H4 (cell line): Measurements from ENCODE around the gene MYLK. TPM values are rescaled to one million over a fixed set of nuclear protein-coding genes. Genes with fewer than 3 reads are reported as not detected.
A peak's percentile ranks its signal among the peaks of the same experiment; 100 is the strongest.
"Not testable (repeated sequence)": the region's sequence is repeated elsewhere in the genome, so short reads cannot be mapped to it uniquely, and the experiment has no call there.

Source experiments
- DNase-seq: peaks from one replicate; pipeline ENCODE4 v3.0.0-alpha.2; 2015; ENCODE audit warnings: low spot score
- total RNA-seq: library from RNA; depleted of rRNA; stranded (reverse); fragments of >200 nt; shearing (Covaris generic); gene quantifications from 2 replicates; pipeline ENCODE4 v1.2.3, GENCODE V29; 2014; rRNA removed

MYLK gene, protein sequence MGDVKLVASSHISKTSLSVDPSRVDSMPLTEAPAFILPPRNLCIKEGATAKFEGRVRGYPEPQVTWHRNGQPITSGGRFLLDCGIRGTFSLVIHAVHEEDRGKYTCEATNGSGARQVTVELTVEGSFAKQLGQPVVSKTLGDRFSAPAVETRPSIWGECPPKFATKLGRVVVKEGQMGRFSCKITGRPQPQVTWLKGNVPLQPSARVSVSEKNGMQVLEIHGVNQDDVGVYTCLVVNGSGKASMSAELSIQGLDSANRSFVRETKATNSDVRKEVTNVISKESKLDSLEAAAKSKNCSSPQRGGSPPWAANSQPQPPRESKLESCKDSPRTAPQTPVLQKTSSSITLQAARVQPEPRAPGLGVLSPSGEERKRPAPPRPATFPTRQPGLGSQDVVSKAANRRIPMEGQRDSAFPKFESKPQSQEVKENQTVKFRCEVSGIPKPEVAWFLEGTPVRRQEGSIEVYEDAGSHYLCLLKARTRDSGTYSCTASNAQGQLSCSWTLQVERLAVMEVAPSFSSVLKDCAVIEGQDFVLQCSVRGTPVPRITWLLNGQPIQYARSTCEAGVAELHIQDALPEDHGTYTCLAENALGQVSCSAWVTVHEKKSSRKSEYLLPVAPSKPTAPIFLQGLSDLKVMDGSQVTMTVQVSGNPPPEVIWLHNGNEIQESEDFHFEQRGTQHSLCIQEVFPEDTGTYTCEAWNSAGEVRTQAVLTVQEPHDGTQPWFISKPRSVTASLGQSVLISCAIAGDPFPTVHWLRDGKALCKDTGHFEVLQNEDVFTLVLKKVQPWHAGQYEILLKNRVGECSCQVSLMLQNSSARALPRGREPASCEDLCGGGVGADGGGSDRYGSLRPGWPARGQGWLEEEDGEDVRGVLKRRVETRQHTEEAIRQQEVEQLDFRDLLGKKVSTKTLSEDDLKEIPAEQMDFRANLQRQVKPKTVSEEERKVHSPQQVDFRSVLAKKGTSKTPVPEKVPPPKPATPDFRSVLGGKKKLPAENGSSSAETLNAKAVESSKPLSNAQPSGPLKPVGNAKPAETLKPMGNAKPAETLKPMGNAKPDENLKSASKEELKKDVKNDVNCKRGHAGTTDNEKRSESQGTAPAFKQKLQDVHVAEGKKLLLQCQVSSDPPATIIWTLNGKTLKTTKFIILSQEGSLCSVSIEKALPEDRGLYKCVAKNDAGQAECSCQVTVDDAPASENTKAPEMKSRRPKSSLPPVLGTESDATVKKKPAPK (N-terminal part only)
- total RNA-seq: 25.1 and 28.4 TPM in 2 replicates

DNA sequence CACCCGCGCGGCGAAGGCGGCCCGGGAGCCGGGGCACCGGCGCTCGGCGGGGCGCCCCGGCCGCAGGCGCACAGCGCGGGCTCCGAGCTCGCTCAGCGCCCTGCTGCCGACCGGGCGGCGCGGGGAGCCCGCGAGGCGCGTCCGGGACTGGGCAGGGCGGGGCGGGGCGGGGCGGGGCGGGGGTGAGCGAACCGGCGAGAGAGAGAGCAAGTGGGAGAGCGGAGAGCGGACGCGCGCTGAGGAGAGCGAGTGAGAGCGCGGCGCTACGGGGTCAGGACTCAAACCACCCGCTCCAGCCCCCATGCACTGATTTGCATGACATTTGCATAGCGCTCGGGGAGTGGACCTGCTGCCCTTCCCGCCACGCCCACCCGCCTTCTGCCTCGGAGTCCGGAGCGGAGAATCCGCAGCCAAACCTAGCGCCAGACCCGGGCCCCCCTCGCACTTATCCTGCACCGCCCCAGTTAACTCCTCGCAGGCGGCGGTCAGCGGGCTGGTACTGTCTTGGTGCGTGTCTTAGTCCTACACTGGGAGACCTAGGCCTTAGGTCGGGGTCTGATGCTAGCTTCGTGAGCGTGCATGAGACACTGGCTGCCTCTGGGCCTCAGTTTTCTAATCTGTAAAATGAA lies at the start of gene MYLK:
Gene MYLK (minus strand): TSS at position 130 of the 629 bp plus-strand sequence. CDS start 90,491 bp downstream, outside the sequence.
- DNase-seq: peak; percentile 86

DNA sequence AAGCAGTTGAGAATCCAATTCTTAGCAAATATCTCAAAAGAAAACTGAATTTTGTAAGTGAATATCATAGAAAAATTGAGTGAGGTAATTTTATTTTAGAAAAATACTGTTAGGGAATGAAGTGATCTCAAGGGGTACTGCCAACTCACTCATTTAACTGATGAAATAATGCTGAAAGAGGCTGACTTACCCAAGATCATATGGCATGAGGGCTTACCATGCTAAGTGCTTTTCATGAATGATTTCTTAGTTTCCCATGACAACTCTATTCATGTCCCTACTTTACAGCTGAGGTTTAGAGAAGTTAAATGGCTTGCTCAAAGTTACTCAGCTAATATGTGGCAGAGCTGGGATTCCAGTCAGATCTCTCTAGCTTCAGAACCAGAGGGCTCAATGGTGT lies 46.3 kb upstream of the MYLK start:
- DNase-seq: no peak

DNA sequence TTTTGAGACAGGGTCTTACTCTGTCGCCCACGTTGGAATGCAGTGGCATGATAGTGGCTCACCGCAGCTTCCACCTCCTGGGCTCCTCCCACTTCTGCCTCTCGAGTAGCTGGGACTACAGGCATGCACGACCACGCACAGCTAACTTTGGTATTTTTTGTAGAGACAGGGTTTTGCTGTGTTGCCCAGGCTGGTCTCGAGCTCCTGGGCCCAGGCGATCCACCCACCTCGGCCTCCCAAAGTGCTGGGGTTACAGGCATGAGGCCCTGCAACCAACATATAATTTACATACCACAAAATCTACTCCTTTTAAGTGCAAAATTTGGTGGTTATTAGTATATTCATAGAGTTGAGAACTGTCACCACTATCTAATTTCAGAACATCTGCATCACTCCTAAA lies 45.2 kb upstream of the MYLK start:
- no peak for DNase-seq

DNA sequence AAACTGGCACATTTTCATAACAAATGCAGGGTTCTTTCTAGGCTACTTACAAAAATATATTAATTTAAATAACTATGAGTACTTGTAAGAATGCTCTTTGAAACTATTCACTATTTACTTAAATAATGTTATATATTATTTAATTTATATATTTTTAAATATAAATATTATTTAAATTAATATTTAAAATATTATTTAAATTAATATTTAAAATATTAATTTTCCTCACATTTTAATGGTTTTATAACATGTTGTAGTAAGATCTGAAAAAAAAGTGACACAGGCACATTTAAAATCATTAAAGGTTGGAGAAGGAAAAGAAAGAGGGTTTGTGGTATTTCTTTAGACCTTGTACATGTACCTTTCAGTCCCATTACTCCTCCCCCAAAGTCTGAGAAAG lies 42.3 kb upstream of the MYLK start:
- no peak for DNase-seq

DNA sequence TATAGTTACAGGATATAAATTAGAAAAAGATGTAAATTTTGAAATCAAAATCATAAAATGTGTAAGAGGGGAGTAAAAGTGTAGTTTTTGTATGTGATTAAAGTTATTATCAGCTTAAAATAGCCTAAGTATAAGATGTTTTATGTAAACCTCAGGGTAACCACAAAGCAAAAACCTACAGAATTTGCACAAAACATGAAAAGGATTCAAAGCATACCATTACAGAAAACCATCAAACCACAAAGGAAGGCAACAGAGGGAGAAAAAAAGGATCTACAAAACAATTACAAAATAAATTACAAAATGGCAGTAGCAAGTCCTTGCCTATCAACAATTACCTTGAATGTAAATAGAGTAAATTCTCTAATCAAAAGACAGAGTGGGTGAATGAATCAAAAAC lies 36.7 kb upstream of the MYLK start:
- DNase-seq: no peak

DNA sequence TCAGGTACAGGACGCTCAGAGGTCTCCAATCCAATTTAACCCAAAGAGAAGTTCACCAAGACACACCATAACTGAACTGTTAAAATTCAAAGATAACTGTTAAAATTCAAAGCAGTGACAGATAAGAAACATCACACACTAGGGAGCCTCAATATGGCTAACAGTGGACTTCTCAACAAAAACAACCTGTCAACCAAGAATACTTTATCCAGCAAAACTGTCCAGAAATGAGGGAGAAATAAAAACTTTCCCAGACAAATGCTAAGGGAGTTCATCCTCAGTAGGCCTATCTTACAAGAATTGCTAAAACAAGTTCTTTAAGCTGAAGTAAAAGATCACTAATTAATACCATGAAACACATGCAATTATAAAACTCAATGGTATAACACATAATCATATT lies 36.3 kb upstream of the MYLK start:
- DNase-seq: no peak

DNA sequence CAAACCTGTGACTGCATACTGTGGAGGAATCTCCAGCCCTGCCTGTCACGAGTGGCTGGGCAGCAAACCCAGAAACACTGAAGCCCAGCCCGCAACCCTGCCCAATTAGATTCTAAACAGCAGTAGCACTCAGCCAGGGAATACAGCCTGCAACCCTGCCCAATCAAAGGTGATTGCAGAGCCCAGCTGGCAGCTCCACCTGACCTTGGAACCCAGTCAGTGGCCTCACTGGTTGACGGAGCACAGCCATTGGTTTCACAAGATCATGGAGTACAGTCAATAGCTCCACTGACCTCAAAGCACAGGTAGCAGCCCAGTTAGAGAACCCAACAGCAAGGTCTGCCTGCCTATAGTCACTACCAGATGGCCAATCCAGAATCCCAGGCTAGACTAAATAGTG lies 35.2 kb upstream of the MYLK start:
- no peak for DNase-seq

DNA sequence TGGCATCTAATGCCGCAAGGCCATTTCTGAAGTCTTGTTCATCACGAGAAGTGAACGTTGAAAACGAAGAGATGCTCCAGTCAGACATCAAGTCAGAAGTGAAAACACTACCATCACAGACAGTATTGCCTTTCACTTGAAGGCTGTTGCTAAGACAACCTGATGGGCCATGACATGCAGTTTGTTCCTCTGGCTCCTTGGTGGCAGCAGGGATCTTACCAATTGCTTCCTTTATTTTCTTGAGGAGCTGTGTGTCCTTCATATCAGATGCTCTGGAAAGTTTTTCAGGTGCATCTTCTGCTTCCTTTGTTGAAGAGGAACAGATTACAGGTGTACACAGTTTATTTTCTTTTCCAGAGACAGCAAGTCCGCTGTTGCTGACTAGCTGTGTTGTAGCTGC lies 30.7 kb upstream of the MYLK start:
- DNase-seq: no peak

DNA sequence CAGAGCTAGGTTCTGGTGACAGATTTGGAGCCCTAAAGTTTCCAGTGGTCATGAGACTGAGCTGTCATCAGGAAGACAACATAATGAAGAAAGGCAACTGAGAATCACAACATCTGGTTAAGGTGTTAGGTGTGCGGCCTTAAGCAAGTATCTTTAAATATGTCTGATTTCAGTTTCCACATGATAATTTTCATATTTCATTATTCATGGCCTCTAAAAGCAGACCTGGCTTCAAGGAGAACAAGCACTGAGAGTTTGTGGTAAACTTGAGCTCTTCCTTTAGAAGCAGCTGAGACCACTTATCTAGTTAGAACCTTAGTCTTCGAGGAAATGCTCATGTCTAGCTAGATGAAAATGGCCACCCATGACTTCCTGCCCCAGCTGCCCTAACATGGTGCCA lies 25.7 kb upstream of the MYLK start:
- DNase-seq: no peak

DNA sequence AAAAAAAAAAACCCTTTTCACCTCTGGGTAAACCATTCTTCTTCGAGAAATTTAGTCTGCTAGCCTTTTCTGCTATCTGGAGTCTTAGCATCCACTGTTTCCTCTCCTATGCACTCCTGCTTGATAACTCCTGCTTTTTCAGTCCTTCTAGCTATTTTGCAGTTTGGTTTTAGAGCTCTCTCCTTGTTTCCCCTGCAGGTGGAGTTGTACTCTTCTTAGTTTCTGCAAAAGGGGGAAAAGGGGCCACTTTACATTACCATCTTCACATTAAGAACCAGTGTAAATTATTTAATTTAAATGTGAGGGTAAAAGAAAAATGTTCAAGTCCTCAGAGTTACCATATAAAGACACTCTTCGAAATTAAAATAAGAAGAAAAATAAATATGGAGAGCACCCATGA lies 23.6 kb upstream of the MYLK start:
- DNase-seq: no peak

DNA sequence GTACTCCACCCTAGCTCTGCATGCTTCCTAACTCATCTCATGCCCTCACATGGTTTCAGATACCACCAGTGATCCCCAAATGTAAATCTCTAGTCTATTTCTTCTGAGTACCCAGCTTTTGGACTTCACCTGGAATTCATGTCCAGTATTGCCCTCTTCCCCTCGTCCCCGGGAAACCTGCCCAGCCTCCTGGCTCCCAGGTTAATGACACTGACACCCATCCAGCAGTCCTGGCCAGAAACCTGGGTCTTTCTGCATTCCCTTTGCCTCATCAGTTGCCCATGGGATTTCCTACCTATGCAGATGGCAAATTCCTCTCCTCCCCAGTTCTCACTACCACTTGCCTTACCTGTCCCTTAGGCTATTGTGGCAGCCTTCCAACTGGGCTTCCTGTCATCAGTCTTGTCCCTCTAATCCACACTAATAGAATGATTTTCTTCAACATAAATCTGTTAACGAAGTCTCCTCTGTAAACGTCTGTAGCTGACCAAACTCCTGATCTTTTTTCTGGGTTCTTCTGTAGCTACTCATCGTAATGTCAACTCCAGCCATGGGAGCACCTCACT lies 15.3 kb upstream of the MYLK start:
- DNase-seq: no peak

DNA sequence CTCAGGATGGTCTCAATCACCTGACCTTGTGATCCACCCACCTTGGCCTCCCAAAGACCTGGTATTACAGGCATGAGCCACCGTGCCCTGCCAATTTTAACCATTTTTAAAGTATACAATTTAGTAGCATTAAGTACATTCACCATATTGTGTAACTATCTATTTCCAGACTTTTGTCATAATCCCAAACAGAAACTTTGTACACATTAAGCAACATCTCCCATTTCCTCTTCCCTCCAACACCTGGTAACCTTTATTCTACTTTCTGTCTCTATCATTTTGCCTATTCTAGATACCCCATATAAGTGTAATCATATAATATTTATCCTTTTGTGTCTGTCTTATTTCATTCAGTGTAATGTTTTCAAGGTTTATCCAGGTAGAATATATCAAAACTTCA lies 8.9 kb upstream of the MYLK start:
- no peak for DNase-seq

DNA sequence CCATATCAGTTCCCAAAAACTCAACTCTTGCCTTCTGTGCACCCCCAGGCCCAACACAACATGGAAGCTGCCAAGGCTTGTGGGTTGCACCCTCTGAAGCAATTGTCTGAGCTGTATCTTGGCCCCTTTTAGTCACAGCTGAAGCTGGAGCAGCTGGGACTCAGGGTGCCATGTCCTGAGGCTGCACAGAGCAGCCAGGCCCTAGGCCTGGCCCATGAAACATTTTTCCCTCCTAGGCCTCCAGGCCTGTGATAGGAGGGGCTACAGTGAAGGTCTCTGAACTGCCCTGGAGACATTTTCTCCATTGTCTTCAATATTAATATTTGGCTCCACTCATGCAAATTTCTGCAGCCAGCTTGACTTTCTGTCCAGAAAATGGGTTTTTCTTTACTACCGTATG lies 8.1 kb upstream of the MYLK start:
- DNase-seq: no peak

DNA sequence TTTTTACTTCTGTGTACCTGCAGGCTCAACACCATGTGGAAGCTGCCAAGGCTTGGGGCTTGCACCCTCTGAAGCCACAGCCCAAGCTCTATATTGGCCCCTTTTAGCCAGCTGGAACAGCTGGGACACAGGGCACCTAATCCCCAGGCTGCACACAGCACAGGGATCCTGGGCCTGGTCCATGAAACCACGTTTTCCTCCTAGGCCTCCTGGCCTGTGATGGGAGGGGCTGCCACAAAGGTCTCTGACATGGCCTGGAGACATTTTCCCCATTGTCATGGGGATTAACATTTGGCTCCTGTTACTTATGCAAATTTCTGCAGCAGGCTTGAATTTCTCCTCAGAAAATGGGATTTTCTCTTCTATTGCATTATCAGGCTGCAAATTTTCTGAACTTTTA lies 6.9 kb upstream of the MYLK start:
- DNase-seq: not testable (repeated sequence)

DNA sequence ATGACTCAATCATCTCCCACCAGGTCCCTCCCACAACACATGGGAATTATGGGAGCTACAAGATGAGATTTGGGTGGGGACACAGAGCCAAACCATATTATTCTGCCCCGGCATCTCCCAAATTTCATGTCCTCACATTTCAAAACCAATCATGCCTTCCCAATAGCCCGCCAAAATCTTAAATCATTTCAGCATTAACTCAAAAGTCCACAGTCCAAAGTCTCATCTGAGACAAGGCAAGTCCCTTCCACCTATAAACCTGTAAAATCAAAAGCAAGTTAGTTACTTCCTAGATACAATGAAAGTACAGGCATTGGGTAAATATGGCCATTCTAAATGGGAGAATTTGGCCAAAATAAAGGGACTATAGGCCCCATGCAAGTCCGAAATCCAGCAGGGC lies 6.0 kb upstream of the MYLK start:
- DNase-seq: not testable (repeated sequence)

DNA sequence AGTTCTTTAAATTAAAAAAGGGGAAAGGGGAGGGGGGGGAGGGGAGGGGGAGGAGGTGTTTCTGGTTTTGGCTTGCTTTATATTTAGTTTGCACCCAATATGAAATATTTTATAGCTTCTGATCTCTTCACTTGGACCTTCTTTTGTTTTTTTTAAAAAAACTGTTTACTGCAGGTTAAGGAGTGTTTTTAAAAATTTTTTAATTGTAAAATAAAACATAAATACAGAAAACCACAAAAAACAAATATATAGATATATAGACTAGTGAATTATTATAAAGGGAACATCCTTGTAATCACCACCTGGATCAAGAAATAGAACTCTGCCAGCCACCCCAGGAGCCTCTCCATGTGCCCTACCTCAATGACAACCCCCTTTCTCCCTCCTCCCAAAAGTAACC lies 861 bp upstream of the MYLK start:
- DNase-seq: no peak

DNA sequence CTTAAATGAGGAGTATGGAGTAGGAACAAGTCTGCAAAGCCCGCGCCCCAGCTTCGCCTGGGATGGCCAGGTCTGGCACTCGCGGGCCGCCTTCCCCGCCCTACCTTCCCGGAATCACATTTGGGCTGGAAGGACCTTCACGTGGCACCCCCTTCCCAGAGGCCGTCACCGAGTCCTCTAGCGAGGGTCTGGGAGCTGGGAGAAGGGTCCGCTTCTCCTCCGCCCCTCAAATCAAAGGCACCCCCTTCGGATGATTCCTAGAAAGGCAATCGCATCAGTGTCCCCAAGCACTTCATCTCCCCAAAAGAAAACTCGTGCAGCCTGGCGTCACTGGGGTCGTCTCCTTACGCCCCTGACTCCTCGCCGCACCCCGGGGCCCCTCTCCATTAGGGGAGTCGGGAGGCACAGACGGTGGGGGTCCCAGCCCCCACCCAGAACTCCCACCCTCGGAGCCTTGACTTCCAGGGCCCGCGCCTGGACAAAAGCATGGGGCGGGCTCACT lies 380 bp downstream of the MYLK start:
- DNase-seq: no peak

DNA sequence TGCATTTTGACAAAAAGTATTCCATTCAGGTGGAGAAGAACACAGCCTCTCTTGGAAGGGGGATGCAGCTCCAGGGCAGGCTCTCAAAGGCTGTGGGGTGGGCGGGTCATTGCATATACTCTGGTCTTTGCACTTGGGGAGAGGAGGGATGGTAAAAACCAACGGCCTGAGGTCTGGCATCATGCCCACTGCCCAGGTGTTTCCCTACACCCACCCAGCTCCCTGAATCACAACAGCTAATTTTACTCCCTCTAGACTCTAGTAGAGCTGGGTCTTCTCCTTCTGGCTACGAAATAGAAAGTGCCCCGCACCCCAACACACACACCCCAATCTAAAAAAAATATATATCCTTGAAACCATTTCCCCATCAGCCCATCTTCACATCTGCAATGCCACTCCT lies 1.0 kb downstream of the MYLK start:
- no peak for DNase-seq

DNA sequence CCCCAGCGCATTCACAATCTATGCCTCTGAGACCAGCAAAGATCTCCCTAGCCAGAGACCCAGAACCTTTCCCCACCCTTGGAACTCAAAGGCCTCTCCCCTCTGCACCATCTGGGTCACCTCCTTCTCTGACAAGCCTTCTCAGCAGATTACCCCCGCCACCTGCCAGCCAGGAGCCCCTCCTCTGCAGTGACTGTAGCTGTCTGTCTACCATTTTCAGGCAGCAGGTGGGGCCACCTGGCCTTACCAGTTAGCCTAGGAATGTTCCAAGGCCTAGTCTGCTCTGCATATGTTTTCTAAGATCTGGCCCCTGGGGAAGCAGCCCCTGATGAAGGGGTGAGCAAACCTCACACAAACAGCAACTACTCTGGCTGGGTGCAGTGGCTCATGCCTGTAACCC lies 2.4 kb downstream of the MYLK start:
- no peak for DNase-seq

DNA sequence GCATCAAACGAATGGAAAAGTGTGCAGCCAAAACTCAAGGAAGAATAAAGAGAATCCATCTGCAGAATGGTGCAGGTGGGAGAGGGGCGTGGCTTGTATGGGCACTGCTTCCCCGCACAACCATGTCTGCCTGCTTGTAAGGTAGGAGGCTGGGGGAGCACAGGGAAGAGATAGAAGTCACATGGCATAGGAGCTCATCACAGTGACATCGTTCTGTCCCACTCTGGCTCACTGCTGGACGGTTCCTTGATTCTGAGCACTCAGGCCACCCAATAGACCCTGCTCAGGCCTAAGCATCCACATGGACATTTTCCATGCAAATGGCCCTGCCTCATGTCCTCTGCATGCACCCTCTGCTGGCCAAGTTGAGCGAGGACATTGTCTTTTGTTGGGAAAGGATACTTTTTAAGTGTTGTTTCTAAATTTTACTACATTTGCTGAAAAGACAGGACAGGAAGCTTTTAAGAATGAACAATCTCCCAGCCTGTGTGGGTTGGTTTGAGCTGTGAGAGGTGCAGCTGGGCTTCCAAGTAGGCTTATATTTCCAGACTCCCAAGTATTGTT lies 3.1 kb downstream of the MYLK start:
- DNase-seq: peak; percentile 60

DNA sequence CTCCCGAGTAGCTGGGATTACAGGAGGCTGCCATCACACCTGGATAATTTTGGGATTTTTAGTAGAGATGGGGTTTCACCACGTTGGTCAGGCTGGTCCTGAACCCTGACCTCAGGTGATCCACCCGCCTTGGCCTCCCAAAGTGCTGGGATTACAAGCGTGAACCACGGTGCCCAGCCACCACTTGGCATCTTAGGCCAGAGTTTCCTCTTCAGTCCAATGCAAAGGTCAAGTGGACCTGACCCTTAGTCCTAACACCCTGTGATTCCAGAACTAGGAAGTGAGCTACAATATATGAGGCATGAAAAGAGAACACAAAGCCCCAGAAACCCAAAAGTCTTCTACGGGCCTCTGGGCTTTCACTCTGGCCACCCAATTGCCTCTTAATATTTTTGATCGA lies 5.3 kb downstream of the MYLK start:
- DNase-seq: no peak
